H9 (cell line): ENCODE measurements around the gene DES. TPM values are rescaled to one million over a fixed set of nuclear protein-coding genes. Genes with fewer than 3 reads are reported as not detected.
A peak's percentile ranks its signal among the peaks of the same experiment; 100 is the strongest.

ENCODE experiments used
- DNase-seq: peaks from one replicate; pipeline ENCODE4 v3.0.0-alpha.2; 2017
- H2AFZ ChIP-seq: one replicate; pipeline ENCODE4 v1.6.1; 2013; ENCODE audit warnings: mild to moderate bottlenecking, low read length, control low read depth, moderate library complexity
- H2AK5ac ChIP-seq: 2 replicates; pipeline ENCODE4 v1.6.1; 2013; ENCODE audit warnings: low read length, control low read depth, mixed read lengths; ENCODE audit not compliant: insufficient read length
- H2BK120ac ChIP-seq: one replicate; pipeline ENCODE4 v1.6.1; 2013; ENCODE audit warnings: low read depth, mild to moderate bottlenecking, low read length, control low read depth, inconsistent platforms; ENCODE audit not compliant: poor library complexity, severe bottlenecking
- H2BK12ac ChIP-seq: 2 replicates; pipeline ENCODE4 v1.6.1; 2013; ENCODE audit warnings: low read length, control low read depth, mixed read lengths, low read depth; ENCODE audit not compliant: insufficient read length
- H2BK15ac ChIP-seq: 2 replicates; pipeline ENCODE4 v1.6.1; 2013; ENCODE audit warnings: low read depth, low read length, control low read depth
- H2BK20ac ChIP-seq: one replicate; pipeline ENCODE4 v1.6.1; 2013; ENCODE audit warnings: low read depth, mild to moderate bottlenecking, low read length, control low read depth, inconsistent platforms; ENCODE audit not compliant: poor library complexity, severe bottlenecking
- H2BK5ac ChIP-seq: 2 replicates; pipeline ENCODE4 v1.6.1; 2013; ENCODE audit warnings: low read length, control low read depth, mixed read lengths; ENCODE audit not compliant: insufficient read length
- H3K14ac ChIP-seq: 2 replicates; pipeline ENCODE4 v1.6.1; 2013; ENCODE audit warnings: low read length, control low read depth; ENCODE audit not compliant: insufficient read depth
- H3K18ac ChIP-seq: 2 replicates; pipeline ENCODE4 v1.6.1; 2013; ENCODE audit warnings: low read depth, mild to moderate bottlenecking, mixed read lengths, low read length, control low read depth; ENCODE audit not compliant: insufficient read length
- H3K23ac ChIP-seq: 2 replicates; pipeline ENCODE4 v1.6.1; 2013; ENCODE audit warnings: low read length, control low read depth, mixed read lengths, low read depth; ENCODE audit not compliant: insufficient read length
- H3K23me2 ChIP-seq: 2 replicates; pipeline ENCODE4 v1.6.1; 2013; ENCODE audit warnings: low read depth, mild to moderate bottlenecking, mixed read lengths, low read length, control low read depth; ENCODE audit not compliant: insufficient read length, poor library complexity, severe bottlenecking
- H3K27ac ChIP-seq: 2 replicates; pipeline ENCODE4 v1.5.1; 2013; ENCODE audit warnings: low read length, control low read depth, mixed read lengths, low read depth; ENCODE audit not compliant: insufficient read length
- H3K27me3 ChIP-seq: 2 replicates; pipeline ENCODE4 v1.6.1; 2013; ENCODE audit warnings: low read length, control low read depth, inconsistent platforms; ENCODE audit not compliant: insufficient read depth
- H3K4ac ChIP-seq: 2 replicates; pipeline ENCODE4 v1.6.1; 2013; ENCODE audit warnings: low read depth, mild to moderate bottlenecking, control low read depth, inconsistent platforms, low read length, moderate library complexity
- H3K4me1 ChIP-seq: 2 replicates; pipeline ENCODE4 v1.6.1; 2013; ENCODE audit warnings: low read length, control low read depth, inconsistent platforms; ENCODE audit not compliant: insufficient read depth
- H3K4me2 ChIP-seq: 2 replicates; pipeline ENCODE4 v1.6.1; 2013; ENCODE audit warnings: low read length, control low read depth, mixed read lengths; ENCODE audit not compliant: insufficient read length, insufficient read depth
- H3K56ac ChIP-seq: 2 replicates; pipeline ENCODE4 v1.6.1; 2013; ENCODE audit warnings: low read depth, mild to moderate bottlenecking, mixed read lengths, low read length, control low read depth; ENCODE audit not compliant: insufficient read length
- H3K79me1 ChIP-seq: 2 replicates; pipeline ENCODE4 v1.6.1; 2013; ENCODE audit warnings: low read depth, mild to moderate bottlenecking, moderate library complexity, low read length, control low read depth, inconsistent platforms; ENCODE audit not compliant: insufficient read depth, poor library complexity, severe bottlenecking
- H3K79me2 ChIP-seq: 2 replicates; pipeline ENCODE4 v1.6.1; 2013; ENCODE audit warnings: low read length, control low read depth, inconsistent platforms; ENCODE audit not compliant: insufficient read depth
- H3K9ac ChIP-seq: 2 replicates; pipeline ENCODE4 v1.6.1; 2013; ENCODE audit warnings: low read length, control low read depth, mixed read lengths; ENCODE audit not compliant: insufficient read length; ENCODE audit errors: extremely low read depth
- H3K9me3 ChIP-seq: one replicate; pipeline ENCODE4 v1.6.1; 2013; ENCODE audit warnings: low read depth, low read length, inconsistent platforms; ENCODE audit not compliant: control insufficient read depth
- H3T11ph ChIP-seq: one replicate; pipeline ENCODE4 v1.6.1; 2013; ENCODE audit warnings: mild to moderate bottlenecking, low read length, control low read depth, inconsistent platforms
- H4K20me1 ChIP-seq: one replicate; pipeline ENCODE4 v1.6.1; 2013; ENCODE audit not compliant: control insufficient read depth, insufficient read length, insufficient read depth
- H4K5ac ChIP-seq: 2 replicates; pipeline ENCODE4 v1.6.1; 2013; ENCODE audit warnings: low read depth, mild to moderate bottlenecking, mixed read lengths, low read length, control low read depth; ENCODE audit not compliant: insufficient read length
- H4K8ac ChIP-seq: replicated peaks from 2 replicates; pipeline ENCODE4 v1.6.1; 2013; ENCODE audit warnings: low read length, control low read depth, mixed read lengths, low read depth; ENCODE audit not compliant: insufficient read length
- H4K91ac ChIP-seq: 2 replicates; pipeline ENCODE4 v1.6.1; 2013; ENCODE audit warnings: low read depth, mild to moderate bottlenecking, moderate library complexity, mixed read lengths, low read length, control low read depth; ENCODE audit not compliant: insufficient read length
- H3K27ac Mint-ChIP-seq, 3 experiments: 2 replicates in 2 of 3; 3 replicates in 1 of 3; pipeline ENCODE4 v1.8.0; 2020 to 2021; ENCODE audit warnings: mixed read lengths in 3 of 3, mild to moderate bottlenecking in 1 of 3, moderate library complexity in 1 of 3
- H3K27me3 Mint-ChIP-seq: 2 replicates; pipeline ENCODE4 v1.8.0; 2021; ENCODE audit warnings: low read depth, mild to moderate bottlenecking, moderate library complexity, mixed read lengths
- H3K36me3 Mint-ChIP-seq, 3 experiments: 2 replicates in 2 of 3; 3 replicates in 1 of 3; pipeline ENCODE4 v1.8.0; 2020 to 2021; ENCODE audit warnings: low read depth in 3 of 3, mixed read lengths in 3 of 3; ENCODE audit not compliant: insufficient read depth in 1 of 3
- H3K4me1 Mint-ChIP-seq, 2 experiments: 2 replicates each; pipeline ENCODE4 v1.8.0; 2020; ENCODE audit warnings: mixed read lengths in 2 of 2
- H3K4me3 Mint-ChIP-seq, 2 experiments: 2 replicates in 1 of 2; 3 replicates in 1 of 2; pipeline ENCODE4 v1.8.0; 2020 to 2021; ENCODE audit warnings: mild to moderate bottlenecking in 2 of 2, mixed read lengths in 2 of 2, moderate library complexity in 1 of 2
- H3K9me3 Mint-ChIP-seq, 2 experiments: 2 replicates in 1 of 2; 3 replicates in 1 of 2; pipeline ENCODE4 v1.8.0; 2020; ENCODE audit warnings: mild to moderate bottlenecking in 2 of 2, mixed read lengths in 2 of 2, moderate library complexity in 1 of 2
- WGBS: extraction: QIAGEN DNeasy Blood & Tissue Kit; methylation state at CpG from one replicate; pipeline ENCODE4 v1.1.7; 2013; ENCODE audit warnings: missing lambda C conversion rate, low lambda C conversion rate, mixed read lengths; ENCODE audit not compliant: insufficient read length; ENCODE audit errors: extremely low coverage; 5-methylcytosine and 5-hydroxymethylcytosine counted together
- total RNA-seq: library from RNA; stranded (reverse); gene quantifications from 2 replicates; pipeline ENCODE4 v1.2.1, GENCODE V29; 2021
- TF ChIP-seq, protein P1 (sequence below): fragments of 200-600 bp; sonication (generic); conservative IDR thresholded peaks from 3 replicates; pipeline ENCODE4 v1.8.0; 2021; ENCODE audit warnings: antibody characterized with exemption, mild to moderate bottlenecking

DES gene
- total RNA-seq, 1 experiment from 2014 or later, result 4.6 TPM

DNA sequence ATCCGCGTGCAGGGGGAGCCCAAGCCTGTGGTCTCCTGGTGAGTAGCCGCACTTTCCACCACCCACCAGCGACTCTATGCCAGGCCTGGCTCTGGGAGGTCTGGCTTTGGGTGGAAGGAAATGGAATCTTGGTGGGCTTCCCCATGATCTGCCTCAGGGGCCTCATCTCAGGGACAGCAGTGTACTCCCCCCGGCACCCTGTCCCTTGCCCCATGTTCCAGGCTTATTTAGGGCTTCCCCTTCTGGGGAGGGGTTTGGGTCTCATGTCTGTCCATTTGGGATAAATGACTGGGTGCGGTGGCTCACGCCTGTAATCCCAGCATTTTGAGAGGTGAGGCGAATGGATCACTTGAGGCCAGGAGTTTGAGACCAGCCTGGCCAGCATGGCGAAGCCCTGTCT lies 44.2 kb downstream of the DES start:
- no peak overlapping the region for H4K91ac ChIP-seq
- DNase-seq, result no peak
- Mint-ChIP-seq H3K9me3 (no peaks in the 10 kb centered on the region; a peak in 1 of 5 replicates), H3K4me1 (peaks cover 37 to 41% of the 10 kb centered on the region in 2 experiments), H3K4me3 (peak overlapping the region in 1 of 2 experiments; percentile 38; a peak in 1 of 5 replicates), H3K36me3 (peaks cover 4 to 20% (median 9%) of the 10 kb centered on the region in 3 experiments), H3K27ac (peak overlapping the region in 1 of 3 experiments; percentile 59; a peak in 2 of 7 replicates), H3K27me3 (peaks cover 4% of the 10 kb centered on the region)
- H3K4me1 ChIP-seq, result no peaks in the 10 kb centered on the region; the same call in 1 of the 2 replicates
- no peak overlapping the region for H3K56ac ChIP-seq
- no peak overlapping the region for H2BK12ac ChIP-seq
- H2BK15ac ChIP-seq, result no peak overlapping the region
- H3K27me3 ChIP-seq, result no peaks in the 10 kb centered on the region
- H3K79me1 ChIP-seq, result no peaks in the 10 kb centered on the region
- H4K5ac ChIP-seq, result no peak overlapping the region
- no peaks in the 10 kb centered on the region for H3K79me2 ChIP-seq
- no peak overlapping the region for H3K23ac ChIP-seq
- no peak overlapping the region for H2AK5ac ChIP-seq
- H3K23me2 ChIP-seq, result no peaks in the 10 kb centered on the region
- no peak overlapping the region for H4K8ac ChIP-seq
- no peak overlapping the region for H2AFZ ChIP-seq
- TF ChIP-seq, protein P1, sequence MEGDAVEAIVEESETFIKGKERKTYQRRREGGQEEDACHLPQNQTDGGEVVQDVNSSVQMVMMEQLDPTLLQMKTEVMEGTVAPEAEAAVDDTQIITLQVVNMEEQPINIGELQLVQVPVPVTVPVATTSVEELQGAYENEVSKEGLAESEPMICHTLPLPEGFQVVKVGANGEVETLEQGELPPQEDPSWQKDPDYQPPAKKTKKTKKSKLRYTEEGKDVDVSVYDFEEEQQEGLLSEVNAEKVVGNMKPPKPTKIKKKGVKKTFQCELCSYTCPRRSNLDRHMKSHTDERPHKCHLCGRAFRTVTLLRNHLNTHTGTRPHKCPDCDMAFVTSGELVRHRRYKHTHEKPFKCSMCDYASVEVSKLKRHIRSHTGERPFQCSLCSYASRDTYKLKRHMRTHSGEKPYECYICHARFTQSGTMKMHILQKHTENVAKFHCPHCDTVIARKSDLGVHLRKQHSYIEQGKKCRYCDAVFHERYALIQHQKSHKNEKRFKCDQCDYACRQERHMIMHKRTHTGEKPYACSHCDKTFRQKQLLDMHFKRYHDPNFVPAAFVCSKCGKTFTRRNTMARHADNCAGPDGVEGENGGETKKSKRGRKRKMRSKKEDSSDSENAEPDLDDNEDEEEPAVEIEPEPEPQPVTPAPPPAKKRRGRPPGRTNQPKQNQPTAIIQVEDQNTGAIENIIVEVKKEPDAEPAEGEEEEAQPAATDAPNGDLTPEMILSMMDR, result no peak
- no peak overlapping the region for H3T11ph ChIP-seq
- H3K4me2 ChIP-seq, result no peak overlapping the region
- no peak overlapping the region for H3K27ac ChIP-seq
- no peaks in the 10 kb centered on the region for H4K20me1 ChIP-seq
- WGBS, result no CpG with 5 or more reads among the region's 9 CpGs
- no peak overlapping the region for H3K14ac ChIP-seq
- no peak overlapping the region for H3K4ac ChIP-seq
- H2BK20ac ChIP-seq, result no peak overlapping the region
- H3K9ac ChIP-seq, result no peak overlapping the region
- no peaks in the 10 kb centered on the region for H3K9me3 ChIP-seq
- H2BK5ac ChIP-seq, result no peak overlapping the region
- H2BK120ac ChIP-seq, result no peak overlapping the region
- H3K18ac ChIP-seq, result no peak overlapping the region
